Measurements from ENCODE around the gene ASTN2.

DNA sequence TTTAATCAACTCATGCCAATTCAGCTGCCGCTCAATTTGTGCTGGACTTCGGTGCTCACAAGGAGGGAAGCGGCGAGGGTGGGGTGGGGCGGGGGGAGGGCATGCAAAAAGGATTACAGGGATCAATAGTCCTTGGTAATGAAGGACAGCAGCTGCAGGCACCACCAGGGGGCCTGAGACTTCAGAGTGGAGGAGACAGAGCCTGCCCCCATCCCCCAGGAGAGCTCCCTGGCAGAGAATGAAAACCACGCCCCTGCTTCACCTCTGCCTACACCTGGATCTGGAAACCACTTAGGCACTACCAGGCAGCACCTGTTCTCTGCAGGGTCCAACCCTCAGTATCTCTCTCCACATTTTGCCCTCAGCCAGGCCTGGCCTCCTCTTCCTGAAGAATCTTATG lies 572.2 kb downstream of the ASTN2 start:
- TF ChIP-seq, protein P1, sequence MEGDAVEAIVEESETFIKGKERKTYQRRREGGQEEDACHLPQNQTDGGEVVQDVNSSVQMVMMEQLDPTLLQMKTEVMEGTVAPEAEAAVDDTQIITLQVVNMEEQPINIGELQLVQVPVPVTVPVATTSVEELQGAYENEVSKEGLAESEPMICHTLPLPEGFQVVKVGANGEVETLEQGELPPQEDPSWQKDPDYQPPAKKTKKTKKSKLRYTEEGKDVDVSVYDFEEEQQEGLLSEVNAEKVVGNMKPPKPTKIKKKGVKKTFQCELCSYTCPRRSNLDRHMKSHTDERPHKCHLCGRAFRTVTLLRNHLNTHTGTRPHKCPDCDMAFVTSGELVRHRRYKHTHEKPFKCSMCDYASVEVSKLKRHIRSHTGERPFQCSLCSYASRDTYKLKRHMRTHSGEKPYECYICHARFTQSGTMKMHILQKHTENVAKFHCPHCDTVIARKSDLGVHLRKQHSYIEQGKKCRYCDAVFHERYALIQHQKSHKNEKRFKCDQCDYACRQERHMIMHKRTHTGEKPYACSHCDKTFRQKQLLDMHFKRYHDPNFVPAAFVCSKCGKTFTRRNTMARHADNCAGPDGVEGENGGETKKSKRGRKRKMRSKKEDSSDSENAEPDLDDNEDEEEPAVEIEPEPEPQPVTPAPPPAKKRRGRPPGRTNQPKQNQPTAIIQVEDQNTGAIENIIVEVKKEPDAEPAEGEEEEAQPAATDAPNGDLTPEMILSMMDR (IDR thresholded peaks at IDR 0.05): no peak
- no peak for TF ChIP-seq POLR2A (IDR thresholded peaks at IDR 0.05)

Data from right lobe of liver (tissue), 4 donors.